ENCODE data around the gene MAT1A. TPM values are rescaled to one million over a fixed set of nuclear protein-coding genes. Genes with fewer than 3 reads are reported as not detected.

Gene MAT1A
- total RNA-seq, 1 experiment from 2014 or later, result 2.3 TPM

- TF ChIP-seq, protein P1, sequence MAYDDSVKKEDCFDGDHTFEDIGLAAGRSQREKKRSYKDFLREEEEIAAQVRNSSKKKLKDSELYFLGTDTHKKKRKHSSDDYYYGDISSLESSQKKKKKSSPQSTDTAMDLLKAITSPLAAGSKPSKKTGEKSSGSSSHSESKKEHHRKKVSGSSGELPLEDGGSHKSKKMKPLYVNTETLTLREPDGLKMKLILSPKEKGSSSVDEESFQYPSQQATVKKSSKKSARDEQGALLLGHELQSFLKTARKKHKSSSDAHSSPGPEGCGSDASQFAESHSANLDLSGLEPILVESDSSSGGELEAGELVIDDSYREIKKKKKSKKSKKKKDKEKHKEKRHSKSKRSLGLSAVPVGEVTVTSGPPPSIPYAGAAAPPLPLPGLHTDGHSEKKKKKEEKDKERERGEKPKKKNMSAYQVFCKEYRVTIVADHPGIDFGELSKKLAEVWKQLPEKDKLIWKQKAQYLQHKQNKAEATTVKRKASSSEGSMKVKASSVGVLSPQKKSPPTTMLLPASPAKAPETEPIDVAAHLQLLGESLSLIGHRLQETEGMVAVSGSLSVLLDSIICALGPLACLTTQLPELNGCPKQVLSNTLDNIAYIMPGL (CRISPR knock-in tag; IDR thresholded peaks at IDR 0.05), result no peak
- no peak for TF ChIP-seq PRRX2 (CRISPR knock-in tag; IDR thresholded peaks at IDR 0.05)
- TF ChIP-seq, protein P2, sequence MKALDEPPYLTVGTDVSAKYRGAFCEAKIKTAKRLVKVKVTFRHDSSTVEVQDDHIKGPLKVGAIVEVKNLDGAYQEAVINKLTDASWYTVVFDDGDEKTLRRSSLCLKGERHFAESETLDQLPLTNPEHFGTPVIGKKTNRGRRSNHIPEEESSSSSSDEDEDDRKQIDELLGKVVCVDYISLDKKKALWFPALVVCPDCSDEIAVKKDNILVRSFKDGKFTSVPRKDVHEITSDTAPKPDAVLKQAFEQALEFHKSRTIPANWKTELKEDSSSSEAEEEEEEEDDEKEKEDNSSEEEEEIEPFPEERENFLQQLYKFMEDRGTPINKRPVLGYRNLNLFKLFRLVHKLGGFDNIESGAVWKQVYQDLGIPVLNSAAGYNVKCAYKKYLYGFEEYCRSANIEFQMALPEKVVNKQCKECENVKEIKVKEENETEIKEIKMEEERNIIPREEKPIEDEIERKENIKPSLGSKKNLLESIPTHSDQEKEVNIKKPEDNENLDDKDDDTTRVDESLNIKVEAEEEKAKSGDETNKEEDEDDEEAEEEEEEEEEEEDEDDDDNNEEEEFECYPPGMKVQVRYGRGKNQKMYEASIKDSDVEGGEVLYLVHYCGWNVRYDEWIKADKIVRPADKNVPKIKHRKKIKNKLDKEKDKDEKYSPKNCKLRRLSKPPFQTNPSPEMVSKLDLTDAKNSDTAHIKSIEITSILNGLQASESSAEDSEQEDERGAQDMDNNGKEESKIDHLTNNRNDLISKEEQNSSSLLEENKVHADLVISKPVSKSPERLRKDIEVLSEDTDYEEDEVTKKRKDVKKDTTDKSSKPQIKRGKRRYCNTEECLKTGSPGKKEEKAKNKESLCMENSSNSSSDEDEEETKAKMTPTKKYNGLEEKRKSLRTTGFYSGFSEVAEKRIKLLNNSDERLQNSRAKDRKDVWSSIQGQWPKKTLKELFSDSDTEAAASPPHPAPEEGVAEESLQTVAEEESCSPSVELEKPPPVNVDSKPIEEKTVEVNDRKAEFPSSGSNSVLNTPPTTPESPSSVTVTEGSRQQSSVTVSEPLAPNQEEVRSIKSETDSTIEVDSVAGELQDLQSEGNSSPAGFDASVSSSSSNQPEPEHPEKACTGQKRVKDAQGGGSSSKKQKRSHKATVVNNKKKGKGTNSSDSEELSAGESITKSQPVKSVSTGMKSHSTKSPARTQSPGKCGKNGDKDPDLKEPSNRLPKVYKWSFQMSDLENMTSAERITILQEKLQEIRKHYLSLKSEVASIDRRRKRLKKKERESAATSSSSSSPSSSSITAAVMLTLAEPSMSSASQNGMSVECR (CRISPR knock-in tag; IDR thresholded peaks at IDR 0.05; ENCODE audit: borderline replicate concordance), result no peak
Measured at GRCh38 chr10:80284522-80284921, 4.9 kb downstream of the MAT1A start (continued).

DNA sequence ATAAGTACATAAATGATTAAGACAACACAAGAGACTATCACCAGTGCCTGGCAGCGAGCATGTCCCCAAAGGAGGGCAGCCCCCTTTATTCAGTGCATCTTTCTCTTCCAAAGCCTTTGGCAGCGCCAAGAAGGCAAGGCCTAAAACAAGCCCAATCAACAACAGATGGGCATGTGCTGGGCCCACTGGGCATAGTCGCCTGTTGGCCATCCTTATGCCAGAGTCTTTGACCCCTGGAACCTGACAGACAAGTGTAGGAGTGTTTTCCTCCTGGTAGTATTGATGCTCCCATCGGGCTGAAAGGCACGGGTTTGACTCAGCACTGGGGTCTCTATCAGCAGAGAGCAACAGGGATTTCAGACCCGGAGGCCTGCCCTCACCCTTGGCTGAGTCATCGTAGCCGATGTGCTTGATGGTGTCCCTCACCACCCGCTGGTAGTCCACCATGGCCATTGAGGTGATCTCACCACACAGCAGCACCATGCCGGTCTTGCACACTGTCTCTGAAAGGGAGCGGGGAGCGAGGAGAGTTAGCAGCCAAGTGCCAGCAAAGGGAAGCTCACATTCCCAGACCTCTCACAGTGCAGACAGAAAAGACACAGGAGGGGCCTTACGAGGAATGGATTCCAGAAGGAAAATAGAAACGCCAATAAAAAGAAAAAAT, 5.8 kb downstream of the MAT1A start:
- no peak for ATAC-seq
- CTCF ChIA-PET, result no interaction called here
- TF ChIP-seq, protein P3, sequence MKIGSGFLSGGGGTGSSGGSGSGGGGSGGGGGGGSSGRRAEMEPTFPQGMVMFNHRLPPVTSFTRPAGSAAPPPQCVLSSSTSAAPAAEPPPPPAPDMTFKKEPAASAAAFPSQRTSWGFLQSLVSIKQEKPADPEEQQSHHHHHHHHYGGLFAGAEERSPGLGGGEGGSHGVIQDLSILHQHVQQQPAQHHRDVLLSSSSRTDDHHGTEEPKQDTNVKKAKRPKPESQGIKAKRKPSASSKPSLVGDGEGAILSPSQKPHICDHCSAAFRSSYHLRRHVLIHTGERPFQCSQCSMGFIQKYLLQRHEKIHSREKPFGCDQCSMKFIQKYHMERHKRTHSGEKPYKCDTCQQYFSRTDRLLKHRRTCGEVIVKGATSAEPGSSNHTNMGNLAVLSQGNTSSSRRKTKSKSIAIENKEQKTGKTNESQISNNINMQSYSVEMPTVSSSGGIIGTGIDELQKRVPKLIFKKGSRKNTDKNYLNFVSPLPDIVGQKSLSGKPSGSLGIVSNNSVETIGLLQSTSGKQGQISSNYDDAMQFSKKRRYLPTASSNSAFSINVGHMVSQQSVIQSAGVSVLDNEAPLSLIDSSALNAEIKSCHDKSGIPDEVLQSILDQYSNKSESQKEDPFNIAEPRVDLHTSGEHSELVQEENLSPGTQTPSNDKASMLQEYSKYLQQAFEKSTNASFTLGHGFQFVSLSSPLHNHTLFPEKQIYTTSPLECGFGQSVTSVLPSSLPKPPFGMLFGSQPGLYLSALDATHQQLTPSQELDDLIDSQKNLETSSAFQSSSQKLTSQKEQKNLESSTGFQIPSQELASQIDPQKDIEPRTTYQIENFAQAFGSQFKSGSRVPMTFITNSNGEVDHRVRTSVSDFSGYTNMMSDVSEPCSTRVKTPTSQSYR (CRISPR knock-in tag; IDR thresholded peaks at IDR 0.05), result no peak
- TF ChIP-seq SMAD4 (CRISPR knock-in tag; IDR thresholded peaks at IDR 0.05), result no peak
- TF ChIP-seq, protein P1 (CRISPR knock-in tag; IDR thresholded peaks at IDR 0.05), result no peak
- TF ChIP-seq ZNF416 (CRISPR knock-in tag; IDR thresholded peaks at IDR 0.05), result no peak
- TF ChIP-seq, protein P4, sequence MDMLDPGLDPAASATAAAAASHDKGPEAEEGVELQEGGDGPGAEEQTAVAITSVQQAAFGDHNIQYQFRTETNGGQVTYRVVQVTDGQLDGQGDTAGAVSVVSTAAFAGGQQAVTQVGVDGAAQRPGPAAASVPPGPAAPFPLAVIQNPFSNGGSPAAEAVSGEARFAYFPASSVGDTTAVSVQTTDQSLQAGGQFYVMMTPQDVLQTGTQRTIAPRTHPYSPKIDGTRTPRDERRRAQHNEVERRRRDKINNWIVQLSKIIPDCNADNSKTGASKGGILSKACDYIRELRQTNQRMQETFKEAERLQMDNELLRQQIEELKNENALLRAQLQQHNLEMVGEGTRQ (CRISPR knock-in tag; IDR thresholded peaks at IDR 0.05), result no peak
- TF ChIP-seq USF1 (CRISPR knock-in tag; IDR thresholded peaks at IDR 0.05), result no peak
- TF ChIP-seq, protein P5, sequence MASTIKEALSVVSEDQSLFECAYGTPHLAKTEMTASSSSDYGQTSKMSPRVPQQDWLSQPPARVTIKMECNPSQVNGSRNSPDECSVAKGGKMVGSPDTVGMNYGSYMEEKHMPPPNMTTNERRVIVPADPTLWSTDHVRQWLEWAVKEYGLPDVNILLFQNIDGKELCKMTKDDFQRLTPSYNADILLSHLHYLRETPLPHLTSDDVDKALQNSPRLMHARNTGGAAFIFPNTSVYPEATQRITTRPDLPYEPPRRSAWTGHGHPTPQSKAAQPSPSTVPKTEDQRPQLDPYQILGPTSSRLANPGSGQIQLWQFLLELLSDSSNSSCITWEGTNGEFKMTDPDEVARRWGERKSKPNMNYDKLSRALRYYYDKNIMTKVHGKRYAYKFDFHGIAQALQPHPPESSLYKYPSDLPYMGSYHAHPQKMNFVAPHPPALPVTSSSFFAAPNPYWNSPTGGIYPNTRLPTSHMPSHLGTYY (CRISPR knock-in tag; IDR thresholded peaks at IDR 0.05), result no peak
- TF ChIP-seq, protein P6, sequence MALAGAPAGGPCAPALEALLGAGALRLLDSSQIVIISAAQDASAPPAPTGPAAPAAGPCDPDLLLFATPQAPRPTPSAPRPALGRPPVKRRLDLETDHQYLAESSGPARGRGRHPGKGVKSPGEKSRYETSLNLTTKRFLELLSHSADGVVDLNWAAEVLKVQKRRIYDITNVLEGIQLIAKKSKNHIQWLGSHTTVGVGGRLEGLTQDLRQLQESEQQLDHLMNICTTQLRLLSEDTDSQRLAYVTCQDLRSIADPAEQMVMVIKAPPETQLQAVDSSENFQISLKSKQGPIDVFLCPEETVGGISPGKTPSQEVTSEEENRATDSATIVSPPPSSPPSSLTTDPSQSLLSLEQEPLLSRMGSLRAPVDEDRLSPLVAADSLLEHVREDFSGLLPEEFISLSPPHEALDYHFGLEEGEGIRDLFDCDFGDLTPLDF (CRISPR knock-in tag; IDR thresholded peaks at IDR 0.05), result no peak
- TF ChIP-seq AR (CRISPR knock-in tag; IDR thresholded peaks at IDR 0.05), result no peak
- DNase-seq (ENCODE audit: low spot score), result no peak
- Mint-ChIP-seq H3K27me3 (ENCODE audit: low read depth) (no peaks in the 10 kb centered on the region; the same call in none of the 2 replicates), H3K4me1 (peaks cover 14% of the 10 kb centered on the region), H3K36me3 (no peaks in the 10 kb centered on the region), H3K27ac (no peak overlapping the region), H3K4me3 (no peak overlapping the region), H3K9me3 (no peaks in the 10 kb centered on the region)
- POLR2A ChIA-PET, result no interaction called here

All from WTC11 (cell line).